ENCODE measurements around the gene TRMT6.

Gene TRMT6

GRCh38 chr20:5920581-5920980, 29.8 kb downstream of the TRMT6 start:
- TF ChIP-seq CTCF (conservative IDR thresholded peaks at IDR 0.05): no peak
- no peak for TF ChIP-seq ZFX (IDR thresholded peaks at IDR 0.05)
- no peak overlapping the region for H3K27ac ChIP-seq

DNA sequence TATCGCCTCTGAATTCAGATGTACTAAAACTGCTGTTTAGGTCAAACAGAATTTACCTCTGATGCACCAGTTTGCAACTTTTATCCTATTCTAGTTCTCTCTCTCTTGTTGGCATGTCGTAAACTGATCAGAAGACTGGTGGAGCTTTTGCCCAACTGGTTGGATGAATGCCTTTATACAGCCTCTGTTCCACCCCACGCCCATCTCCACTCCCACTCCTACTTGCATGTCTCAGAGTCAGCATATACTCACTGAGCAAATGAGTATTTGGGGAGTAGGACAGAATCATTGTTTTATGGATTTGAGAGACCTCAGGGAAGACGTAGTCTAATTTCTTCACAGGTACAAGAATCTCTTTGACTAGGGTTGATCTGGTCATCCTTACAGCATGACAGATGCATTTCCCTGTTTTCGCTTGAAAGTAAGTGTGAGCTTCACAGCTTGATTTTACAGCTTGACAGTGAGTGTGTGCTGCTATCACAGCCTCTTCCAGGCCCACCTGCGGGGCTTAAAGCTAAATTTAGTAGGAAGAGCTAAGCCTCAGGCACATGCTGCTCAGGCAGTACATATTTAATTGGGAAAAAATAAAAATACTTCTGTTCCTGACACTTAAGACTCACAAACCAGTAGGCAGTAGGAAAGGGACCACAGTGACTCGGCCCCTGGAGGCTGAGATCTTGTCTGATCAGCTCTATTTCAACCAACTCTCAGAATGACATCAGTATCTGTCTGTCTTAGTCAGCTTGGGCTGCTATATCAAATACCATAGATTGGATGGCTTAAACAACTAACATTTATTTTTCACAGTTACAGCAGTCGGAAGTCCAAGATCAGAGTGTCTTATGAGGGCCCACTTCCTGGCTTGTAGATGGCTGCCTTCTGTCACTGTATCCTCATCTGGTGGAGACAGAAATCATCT, 30.4 kb downstream of the TRMT6 start:
- no peak for TF ChIP-seq ZFX (IDR thresholded peaks at IDR 0.05)
- TF ChIP-seq CTCF (conservative IDR thresholded peaks at IDR 0.05): no peak
- no peak overlapping the region for H3K27ac ChIP-seq

- H3K27ac ChIP-seq: no peak overlapping the region
- no peak for TF ChIP-seq ZFX (IDR thresholded peaks at IDR 0.05)
- TF ChIP-seq CTCF (conservative IDR thresholded peaks at IDR 0.05): no peak
Measured at GRCh38 chr20:5918856-5919625, 31.3 kb downstream of the TRMT6 start.

DNA sequence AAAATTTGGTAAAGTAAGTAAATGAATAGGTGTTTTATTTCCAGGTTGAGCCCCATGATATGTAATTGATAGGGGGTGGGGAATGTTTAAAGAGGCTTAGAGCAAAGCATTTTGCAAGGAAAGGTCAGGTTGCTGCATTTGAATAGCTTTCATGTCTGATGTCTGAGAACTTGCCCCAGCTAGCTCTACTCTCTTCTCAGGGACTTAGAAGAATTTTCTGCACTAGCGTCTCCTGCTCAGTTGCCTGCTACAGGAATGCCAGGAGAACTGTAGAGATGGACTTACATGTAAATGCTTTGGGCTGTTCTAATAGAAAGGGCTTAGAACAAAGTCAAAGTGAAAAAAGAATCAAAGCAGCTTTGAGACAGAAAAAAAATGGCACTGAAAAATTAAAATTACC, 35.5 kb downstream of the TRMT6 start:
- TF ChIP-seq ZFX (IDR thresholded peaks at IDR 0.05) (no peak), CTCF (conservative IDR thresholded peaks at IDR 0.05) (no peak)

GRCh38 chr20:5913166-5913565, 37.2 kb downstream of the TRMT6 start:
- no peak for TF ChIP-seq CTCF (conservative IDR thresholded peaks at IDR 0.05)
- no peak for TF ChIP-seq ZFX (IDR thresholded peaks at IDR 0.05)
- H3K27ac ChIP-seq: no peak overlapping the region

More for the DNA sequence above, 35.5 kb downstream of the TRMT6 start:
- no peak overlapping the region for H3K27ac ChIP-seq

DNA sequence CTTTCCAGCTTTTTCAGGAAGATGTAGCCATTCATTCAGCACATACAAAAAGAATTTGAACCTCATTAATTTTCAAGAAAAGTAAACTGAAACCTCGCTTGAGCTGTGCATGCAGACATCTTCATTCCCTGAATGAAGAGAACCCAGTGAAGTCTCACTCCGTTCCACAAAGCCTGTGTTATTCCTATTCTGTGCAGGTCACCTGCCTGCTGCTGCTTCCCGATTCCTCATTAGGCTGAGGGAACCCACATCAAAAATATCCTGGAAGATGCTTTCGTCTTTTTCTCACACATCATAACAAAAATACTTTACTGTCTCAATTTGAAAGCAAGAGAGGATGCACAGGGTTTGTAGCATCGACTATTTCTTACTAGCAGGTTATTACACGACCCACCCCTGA, 40.1 kb downstream of the TRMT6 start:
- no peak overlapping the region for H3K27ac ChIP-seq
- TF ChIP-seq ZFX (IDR thresholded peaks at IDR 0.05) (no peak), CTCF (conservative IDR thresholded peaks at IDR 0.05) (no peak)

DNA sequence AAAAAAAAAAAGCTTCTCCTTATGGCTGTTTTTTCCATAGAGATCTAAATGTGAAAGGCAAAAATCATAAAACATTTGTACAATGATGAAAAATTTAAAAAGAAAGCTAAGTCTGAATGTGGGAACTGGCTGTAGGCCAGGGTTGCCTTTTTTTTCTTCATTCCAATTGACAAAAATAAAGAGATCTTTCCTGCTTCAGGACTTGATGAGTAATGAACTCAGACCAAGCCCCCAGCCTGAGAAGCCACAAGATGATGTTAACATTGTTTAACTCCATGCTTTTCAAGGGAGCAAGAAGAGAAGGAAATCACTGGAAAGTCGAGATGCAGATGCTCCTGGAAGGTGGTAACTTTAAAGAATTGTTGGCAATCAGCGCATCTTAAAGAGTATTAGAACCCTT, 41.4 kb downstream of the TRMT6 start:
- TF ChIP-seq CTCF (conservative IDR thresholded peaks at IDR 0.05) (no peak), ZFX (IDR thresholded peaks at IDR 0.05) (no peak)
- no peak overlapping the region for H3K27ac ChIP-seq

Data from C4-2B (cell line).